Muscle of back (tissue), 13 donors: ENCODE results near the gene CTR9. TPM values are rescaled to one million over a fixed set of nuclear protein-coding genes. Genes with fewer than 3 reads are reported as not detected.

Experiments used
- DNase-seq, 3 donors: peaks; one replicate each; pipeline versions ENCODE4 v3.0.0 to v3.0.0-alpha.2; 2013
- long read RNA-seq, 9 donors: transcript quantifications; one replicate each; lab custom pipeline, GENCODE V29; 2026
- polyA plus RNA-seq, 10 donors: library from polyadenylated mRNA; unstranded; fragments of 120-200 nt; gene quantifications; one replicate each; pipeline ENCODE4 v1.2.1, GENCODE V29; 2013; ENCODE audit not compliant: insufficient read length in 10 of 10

CTR9 gene
- polyA plus RNA-seq = 10 to 100 TPM; 25.0 to 35.8 (median 31.8) TPM
- long read RNA-seq, donor 1, full-length matches to known transcripts = 1 of 316 reads
- long read RNA-seq, donor 1, partial matches to known transcripts = 262 of 316 reads
- long read RNA-seq, donor 1, other reads (novel, unspliced or antisense) = 53 of 316 reads
- long read RNA-seq, donor 2, partial matches to known transcripts = 253 of 287 reads
- long read RNA-seq, donor 2, other reads (novel, unspliced or antisense) = 34 of 287 reads
- long read RNA-seq, donor 3 = 0 reads
- long read RNA-seq, donor 4, partial matches to known transcripts = 295 of 320 reads
- long read RNA-seq, donor 4, other reads (novel, unspliced or antisense) = 25 of 320 reads
- long read RNA-seq, donor 5, partial matches to known transcripts = 1,159 of 1,182 reads
- long read RNA-seq, donor 5, other reads (novel, unspliced or antisense) = 23 of 1,182 reads
- long read RNA-seq, donor 6, partial matches to known transcripts = 1,218 of 1,281 reads
- long read RNA-seq, donor 6, other reads (novel, unspliced or antisense) = 63 of 1,281 reads
- long read RNA-seq, donor 7, partial matches to known transcripts = 341 of 373 reads
- long read RNA-seq, donor 7, other reads (novel, unspliced or antisense) = 32 of 373 reads
- long read RNA-seq, donor 8, partial matches to known transcripts = 266 of 283 reads
- long read RNA-seq, donor 8, other reads (novel, unspliced or antisense) = 16 of 283 reads
- long read RNA-seq, donor 9 = 0 reads

DNA sequence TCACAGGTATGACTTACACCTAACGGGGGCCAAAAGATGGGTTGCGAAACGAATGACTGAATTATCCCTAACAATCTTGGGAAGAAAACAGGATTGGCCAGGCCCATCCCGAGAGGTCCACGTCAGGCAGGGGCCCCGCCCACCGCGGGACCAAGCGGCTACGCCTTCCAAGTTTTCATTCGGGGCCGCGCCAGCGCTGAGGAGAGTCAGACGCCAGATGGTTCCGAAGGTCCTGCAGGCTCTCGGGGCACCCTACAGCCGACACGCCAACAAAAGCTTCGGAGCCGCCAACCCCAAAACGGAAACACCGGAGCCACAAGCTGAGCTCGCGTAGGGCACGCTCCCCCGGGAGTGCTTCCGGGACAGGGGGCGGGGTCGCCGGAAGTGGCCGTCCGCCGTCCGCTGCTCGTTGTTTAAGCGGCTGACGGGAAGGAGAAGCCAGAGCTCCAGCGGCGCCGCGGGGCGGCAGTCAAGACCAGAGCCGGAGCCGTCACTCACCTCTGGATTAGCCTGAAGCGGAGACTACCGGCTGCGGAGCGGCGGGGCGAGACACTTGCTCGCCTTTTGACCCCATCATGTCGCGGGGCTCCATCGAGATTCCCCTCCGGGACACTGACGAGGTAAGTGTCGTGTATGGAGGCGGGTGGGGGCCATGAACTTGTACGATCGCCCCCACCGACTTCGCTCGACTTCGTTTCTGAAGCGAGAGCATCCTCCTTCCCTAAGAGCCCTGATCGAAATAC lies at the start of gene CTR9:
CTR9 (plus strand) TSS at position 409 of the 743 bp plus-strand sequence; CDS start at position 576, 167 bp downstream.
- DNase-seq = peak; percentile 92 to 98 (median 95)

DNA sequence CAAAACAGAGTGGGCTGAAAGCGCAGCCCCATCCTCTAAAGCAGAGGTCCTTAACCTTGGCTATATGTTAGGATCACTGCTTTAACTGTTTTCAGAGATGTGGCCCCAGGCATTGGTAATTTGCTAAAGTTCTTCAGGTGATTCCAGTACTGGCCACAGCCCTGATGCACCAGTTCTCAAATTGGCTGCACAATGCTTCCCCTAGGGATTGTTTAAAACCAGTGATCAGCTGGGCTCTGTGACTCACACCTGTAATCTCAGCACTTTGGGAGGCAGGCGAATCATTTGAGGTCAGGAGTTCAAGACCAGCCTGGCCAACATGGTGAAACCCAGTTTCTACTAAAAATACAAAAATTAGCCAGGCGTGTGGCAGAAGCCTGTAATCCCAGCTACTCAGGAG lies 49.1 kb upstream of the CTR9 start:
- no peak for DNase-seq

DNA sequence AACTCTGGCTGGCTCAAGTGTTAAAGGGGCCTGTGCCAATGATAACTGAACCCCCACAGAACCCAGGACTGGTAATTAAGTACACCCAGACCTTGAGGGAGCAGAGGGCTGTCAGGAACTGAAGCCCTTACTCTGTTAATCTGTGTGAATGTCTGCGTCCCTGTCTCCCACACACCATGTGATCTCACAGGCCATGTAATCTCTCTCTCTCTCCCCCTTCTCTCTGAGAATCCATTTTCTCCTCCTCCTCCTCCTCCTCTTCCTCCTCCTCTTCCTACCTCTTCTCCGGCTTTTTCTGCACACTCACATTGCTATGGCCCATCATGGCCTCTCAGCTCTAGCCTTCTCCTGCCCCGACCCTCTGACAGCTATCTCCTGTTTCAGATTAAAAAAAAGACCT lies 42.9 kb upstream of the CTR9 start:
- no peak for DNase-seq

DNA sequence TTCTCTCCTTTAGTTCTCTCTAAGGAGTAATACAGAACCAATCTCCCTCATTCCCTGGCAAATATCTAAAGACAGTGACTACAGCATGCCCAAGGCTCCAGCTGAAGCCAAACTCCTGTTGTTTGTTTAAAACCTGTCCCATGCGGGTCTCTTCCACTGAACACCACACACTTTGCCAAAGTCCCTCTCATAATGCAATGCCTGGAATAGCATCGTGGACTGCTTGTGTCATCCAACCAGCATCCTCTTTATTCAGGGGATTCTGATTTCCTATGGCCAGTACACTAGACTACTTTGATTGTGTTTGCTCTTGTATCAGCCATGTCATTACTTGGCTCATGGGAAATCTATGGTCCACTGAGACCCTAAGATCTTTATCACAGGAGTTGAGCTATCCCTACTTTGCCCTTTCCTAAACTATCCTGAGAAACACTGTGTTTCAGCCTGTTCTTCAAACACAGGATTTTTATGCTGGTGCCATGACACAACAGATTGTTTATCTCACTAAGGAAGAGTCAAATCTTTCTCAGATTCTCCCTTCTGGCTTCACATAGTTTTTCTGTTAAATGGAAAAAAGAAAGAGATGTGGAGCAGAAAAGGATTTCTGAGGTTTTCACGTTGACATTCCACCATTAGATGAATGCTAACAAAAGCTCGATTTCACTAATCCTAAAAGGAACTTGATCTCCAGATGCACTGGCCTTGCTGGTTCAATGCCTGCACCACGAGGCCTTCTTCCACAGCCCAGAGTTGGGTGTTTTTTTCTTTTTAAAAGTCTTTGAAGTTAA lies 41.6 kb upstream of the CTR9 start:
- DNase-seq = no peak

DNA sequence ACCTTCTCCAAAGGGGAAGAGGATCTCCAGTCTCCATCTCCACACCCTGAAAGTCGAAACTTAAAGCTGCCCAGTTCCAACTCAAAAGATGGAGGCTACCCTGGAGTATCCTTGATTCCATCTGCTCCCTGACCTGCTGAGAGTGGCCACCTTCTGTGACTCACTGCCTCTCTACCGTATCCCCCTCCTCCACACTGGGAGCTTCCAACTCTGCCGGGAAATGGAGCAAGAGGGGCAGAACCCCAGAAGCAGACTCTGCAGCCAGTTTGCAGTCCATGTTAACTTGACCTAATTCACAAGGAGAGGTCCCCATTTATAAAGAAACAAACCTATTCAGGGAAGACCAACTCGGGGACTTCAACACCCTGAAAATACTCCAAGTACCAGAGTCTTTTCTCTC lies 35.5 kb upstream of the CTR9 start:
- DNase-seq = no peak

DNA sequence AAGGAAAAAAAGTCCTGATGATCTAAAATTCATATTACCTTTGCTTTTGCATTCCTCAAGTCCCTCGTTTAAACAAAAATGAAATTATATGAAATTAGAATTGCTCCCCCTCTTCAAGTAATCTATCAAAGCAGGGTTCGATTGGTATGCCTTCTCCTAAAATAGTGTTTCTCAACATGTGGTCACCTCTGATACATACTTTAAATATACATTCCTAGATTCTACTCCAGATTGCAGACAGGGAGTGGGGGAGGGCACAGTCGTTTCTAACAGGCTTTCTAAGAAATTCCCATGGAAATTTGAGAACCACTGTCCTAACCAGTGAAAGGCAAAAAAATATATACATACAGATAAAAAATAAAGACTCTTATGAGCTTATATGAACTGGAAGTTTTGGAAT lies 34.9 kb upstream of the CTR9 start:
- no peak for DNase-seq

DNA sequence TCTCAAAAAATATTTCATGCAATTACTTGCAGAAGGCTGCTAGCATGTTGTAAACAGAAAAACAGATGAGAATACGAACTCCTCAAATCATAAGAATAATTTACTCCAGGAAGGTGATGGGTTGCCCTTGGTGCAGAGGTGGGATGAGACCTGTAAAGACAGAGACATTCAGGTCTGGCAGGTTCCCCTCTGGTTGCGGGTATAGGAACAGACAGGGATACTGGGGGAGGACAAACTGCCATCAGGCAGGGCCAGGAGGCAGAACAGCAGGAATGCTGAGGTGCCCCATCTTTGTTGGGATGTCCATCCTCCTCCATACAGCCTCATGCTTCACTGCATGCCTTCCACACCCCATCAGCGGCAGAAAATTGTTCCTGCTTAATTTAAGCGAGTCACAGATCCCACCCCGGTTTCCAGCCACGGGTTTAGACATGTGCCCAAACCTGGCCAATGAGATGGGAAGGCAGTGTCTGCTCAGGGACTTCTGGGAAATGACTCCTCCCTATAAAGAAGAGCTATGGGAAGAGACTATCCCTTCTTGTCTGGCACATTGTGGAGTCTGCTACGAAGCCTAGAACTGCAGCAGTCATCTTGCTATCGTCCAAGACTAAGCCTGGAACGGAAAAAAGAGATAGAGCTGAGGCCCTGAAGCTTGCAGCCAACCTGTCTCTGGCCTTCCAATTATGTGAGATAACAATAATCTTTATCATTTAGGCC lies 34.3 kb upstream of the CTR9 start:
- DNase-seq = no peak

DNA sequence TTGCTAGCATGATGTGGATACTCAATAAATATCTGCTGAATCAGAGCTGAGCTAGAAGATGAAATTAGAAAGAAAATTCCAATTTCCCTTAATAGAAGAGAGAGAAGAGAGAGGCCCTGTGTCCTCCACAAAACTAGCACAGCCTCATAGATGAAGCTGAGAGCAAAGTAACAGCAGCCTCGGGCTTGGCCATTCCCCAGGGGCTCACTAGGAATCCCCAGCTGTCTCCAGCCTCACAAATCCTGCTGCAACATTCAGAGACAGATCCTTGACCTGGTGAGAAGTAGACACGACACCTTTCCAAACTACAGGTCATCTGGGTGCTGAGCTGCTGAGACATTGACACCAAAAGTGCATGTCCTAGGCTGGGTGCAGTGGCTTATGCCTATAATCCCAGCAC lies 31.4 kb upstream of the CTR9 start:
- DNase-seq = no peak

DNA sequence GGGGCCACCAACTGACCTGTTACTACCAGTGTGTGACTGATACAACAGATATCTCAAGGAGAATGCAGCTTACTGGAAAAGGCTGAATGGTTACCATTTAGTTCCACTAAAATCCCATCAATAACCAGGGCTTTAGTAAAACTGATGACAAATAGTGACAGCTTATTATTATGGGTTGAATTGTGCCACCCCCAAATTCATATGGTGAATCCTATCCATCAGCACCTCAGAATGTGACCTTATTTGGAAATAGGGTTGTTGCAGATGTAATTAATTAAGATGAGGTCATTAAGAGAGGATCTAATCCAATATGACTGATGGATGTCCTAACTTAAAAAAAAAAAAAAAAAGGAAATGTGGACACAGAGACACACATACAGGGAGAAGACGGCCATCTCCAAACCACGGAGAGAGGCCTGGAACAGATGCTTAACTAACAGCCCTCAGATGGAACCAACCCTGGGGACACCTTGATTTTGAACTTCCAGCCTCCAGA lies 30.1 kb upstream of the CTR9 start:
- no peak for DNase-seq

DNA sequence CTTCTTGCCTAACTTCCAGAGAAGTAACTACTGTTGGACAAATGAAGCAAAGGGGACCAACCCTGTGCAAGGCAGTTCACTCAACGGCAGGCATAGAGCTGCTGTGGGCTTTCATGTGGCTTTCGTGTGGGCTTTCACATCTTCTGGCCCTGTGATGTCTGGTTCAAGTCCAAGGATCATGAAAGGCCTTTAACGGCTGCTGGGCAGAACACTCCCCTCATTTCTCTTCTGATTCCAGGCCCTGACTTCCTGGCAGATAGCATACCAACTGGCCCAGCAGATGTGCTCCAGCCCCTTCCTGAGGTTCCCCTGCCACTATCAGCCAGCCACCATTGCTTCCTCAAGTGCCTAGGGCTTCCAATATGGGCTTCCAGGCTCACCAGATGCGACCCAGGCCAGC lies 28.7 kb upstream of the CTR9 start:
- DNase-seq = no peak

DNA sequence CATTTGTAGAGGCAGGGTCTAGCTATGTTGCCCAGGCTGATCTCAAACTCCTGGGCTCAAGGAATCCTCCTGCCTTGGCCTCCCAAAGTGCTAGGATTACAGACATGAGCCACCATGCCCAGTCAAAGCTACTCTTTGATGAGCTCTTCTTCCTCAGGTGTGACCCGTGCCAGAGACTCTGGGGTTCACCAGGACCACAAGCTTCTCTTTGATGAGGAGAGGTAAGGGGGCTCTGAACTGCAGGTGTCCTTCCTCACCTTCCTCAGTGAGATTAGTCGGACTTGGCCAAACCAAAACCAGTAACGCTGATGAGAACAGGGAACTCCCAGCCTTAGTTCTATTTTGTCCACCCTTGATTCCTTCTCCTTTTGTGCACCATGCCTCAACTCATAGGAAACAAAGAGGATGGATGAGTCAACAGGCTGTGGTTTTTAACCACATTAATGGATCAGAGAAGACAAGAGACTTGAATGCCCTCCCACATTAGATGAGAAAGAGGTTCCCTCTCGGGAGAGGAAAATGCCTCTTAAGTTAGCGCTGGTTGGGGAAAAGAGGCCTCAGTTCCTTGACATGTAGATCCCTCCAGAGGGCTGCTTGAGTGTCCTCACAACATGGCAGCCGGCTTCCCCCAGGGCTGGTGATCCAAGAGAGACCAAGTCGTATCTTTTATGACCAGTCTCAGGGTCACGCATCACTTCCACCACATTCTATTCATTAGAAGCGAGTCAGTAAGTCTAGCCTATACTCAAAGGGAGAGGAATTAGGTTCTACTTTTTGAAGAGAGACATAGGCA lies 25.7 kb upstream of the CTR9 start:
- DNase-seq = peak in 1 of 3 donors; percentile 69

DNA sequence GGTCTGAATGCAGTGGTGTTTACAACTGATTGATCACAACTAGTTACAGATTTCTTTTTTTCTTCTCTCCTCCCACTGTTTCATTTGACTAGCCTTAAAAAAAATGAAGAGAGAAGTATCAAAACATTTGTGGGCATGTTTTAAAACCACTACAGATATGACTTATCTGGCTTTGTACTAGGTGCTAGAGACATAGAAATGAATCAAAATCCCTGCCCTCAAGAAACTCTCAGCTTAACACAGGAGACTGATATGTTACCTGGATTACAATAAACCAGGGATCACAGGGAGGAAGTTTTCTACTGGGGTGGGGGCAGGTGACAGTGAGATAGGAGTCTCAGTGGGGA lies 25.2 kb upstream of the CTR9 start:
- no peak for DNase-seq

DNA sequence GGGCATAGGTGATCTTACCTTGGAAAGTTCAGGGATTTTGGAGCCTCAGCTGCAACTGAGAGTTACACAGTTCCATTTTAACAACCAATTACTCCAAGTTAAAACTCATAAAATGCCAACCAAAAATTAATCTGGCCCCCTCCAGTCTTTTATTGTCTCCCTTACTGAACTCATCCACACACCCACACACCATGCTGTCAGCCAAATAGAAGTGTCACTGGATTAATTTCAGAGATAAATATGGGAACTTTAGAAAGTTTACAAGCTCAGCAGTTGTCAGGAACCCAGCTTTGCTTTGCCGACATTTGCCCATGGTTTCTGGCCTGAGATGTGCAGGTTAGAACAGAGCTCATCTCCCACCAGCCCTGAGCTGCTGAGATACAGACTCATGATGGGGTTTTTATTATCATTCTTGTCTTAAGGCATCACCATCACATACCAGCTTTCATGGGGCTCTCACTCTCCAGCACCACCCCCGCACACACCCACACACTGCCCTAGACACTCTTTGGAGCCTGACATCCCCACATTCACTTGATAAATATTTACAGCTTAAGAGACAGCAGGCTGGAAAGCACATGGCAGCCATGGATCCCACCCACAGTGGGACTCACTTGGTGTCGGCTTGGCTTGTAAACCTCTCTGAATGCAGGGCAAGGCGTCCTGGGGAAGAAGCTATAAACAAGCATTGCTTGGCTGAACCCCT lies 23.7 kb upstream of the CTR9 start:
- DNase-seq = no peak

DNA sequence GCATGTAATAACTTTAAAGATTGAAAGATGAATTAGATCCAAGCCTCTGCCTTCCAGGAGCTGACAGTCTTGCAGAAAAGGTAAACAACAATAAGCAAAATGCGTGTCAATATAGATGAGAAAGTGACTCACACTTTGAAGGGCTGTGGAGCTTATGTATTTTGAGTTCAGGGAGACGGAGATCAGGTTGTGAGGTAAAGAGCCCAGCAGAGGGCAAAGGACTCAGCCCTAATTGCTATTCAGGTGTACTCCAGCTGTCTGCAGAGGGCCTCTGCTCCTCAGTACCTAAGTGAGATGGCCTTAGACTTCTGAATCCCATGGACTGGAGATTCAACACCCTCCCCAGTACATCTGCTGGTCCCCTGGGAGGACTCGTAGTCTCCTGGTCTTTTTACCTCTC lies 22.9 kb upstream of the CTR9 start:
- no peak for DNase-seq

DNA sequence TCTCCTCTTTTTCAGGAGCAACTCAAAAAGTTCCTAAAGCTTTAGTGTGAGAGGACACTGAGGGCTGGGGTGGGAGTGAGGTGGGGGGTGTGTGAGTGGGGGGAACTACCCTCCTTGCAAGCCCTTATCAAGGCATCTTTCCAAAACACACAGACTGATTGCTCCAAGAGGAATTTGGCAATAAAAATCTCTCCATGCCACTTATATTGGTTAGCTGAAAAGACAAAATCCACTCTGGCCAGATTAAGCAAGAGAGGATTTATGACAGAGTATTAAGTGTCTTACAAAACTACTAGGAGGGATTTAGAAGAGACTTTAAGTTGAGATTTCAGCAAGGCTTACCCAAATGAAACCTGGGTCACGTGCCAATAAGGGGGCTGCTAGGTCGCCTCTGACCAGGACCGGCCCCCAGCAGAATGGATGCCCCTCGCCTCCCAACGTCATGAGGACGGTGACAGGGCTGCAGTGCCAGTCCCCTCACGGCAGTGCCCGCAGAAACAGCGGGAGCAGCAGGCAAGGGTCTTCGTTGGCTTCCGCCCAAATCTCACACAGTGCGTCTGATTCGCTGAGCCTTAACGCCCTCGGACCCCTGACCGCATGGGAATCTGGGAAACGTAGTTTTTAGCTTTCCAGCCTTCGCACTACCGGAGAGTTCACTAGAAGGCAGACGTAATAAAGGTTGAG lies 22.1 kb upstream of the CTR9 start:
- DNase-seq = peak in 1 of 3 donors; percentile 51

DNA sequence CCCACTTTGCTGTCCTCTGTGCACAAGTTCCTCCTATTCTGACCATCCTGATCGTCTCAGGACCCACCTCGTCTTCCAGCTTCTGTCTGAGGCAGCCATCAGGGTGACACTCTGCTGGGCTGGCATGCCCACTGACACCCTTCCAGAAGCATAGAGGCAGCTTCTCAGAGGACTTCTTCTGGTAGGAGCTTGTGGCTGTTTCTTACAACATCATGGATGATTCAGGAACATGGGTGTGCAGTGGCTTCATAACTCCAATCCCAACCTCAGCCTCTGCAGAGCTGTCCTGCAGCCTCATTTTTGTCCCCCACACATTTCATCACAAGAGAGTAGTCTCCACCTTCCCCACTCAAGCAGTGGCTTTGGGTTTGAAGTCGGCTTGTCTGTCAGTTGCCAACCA lies 20.9 kb upstream of the CTR9 start:
- DNase-seq = no peak

DNA sequence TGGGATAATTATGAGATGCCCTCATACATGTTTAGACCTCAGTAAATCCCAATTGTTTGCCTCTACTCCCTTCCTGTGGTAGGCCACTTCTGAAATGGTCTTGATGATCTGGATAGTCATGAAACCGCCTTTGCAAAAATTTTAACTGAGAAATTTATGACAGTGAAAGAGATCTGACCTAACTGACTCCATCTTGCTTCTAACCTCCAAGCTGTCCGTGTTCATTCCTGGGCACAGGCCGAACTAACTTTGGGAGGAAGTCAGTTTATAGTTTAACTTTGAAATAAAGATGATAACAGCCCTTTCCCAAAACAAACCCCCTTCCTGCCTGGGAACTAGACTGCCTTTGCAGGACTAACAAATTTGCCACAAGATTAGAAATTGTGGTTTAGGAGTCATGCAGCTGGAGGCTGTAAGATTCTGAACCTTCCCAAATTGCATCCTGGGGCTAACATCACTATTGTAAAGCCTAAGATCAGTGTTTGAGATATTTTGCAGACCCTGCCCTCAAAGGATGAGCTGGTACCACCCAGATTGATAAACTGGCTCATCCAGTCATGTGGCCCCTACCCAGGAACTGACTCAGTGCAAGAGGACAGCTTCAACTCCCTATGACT lies 19.9 kb upstream of the CTR9 start:
- no peak for DNase-seq
